Breast epithelium (tissue), 4 donors: Measurements from ENCODE around the gene TAS1R3. TPM values are rescaled to one million over a fixed set of nuclear protein-coding genes. Genes with fewer than 3 reads are reported as not detected.

Experiments
- DNase-seq, 2 donors: peaks; one replicate each; pipeline ENCODE4 v3.0.0-alpha.2; 2019; ENCODE audit warnings: low spot score in 2 of 2
- H3K27ac ChIP-seq, 2 donors: fragments of 200-600 bp; sonication (generic) in 1 of 2; one replicate each; pipeline ENCODE4 v1.5.1; 2016 to 2019; ENCODE audit warnings: mild to moderate bottlenecking in 1 of 2
- H3K27me3 ChIP-seq, 2 donors: fragments of 200-600 bp; sonication (generic) in 1 of 2; one replicate each; pipeline versions ENCODE4 v1.5.1 to v1.6.0; 2017 to 2019; ENCODE audit warnings: control low read depth in 1 of 2, mild to moderate bottlenecking in 1 of 2
- H3K36me3 ChIP-seq: fragments of 200-600 bp; one replicate; pipeline ENCODE4 v1.5.1; 2019
- H3K4me1 ChIP-seq, 2 donors: fragments of 200-600 bp; sonication (generic); one replicate each; pipeline ENCODE4 v1.5.1; 2016 to 2019; ENCODE audit warnings: control low read depth in 1 of 2
- H3K4me3 ChIP-seq, 3 donors: fragments of 200-600 bp; sonication (generic); 1 replicate in 2 of 3; 2 replicates in 1 of 3; pipeline ENCODE4 v1.5.1; 2016 to 2019; ENCODE audit warnings: mild to moderate bottlenecking in 3 of 3, moderate library complexity in 2 of 3
- H3K9me3 ChIP-seq, 2 donors: fragments of 200-600 bp; sonication (generic) in 1 of 2; one replicate each; pipeline ENCODE4 v1.5.1; 2016 to 2019; ENCODE audit warnings: control low read depth in 1 of 2
- POLR2A ChIP-seq: fragments of 450-650 bp; IDR thresholded peaks from one replicate; pipeline ENCODE4 v1.6.1; 2016; ENCODE audit warnings: antibody characterized with exemption, mild to moderate bottlenecking, moderate library complexity
- POLR2AphosphoS5 ChIP-seq, 3 donors: sonication (generic); formaldehyde crosslinking; IDR thresholded peaks; one replicate each; pipeline ENCODE4 v1.6.1; 2017; ENCODE audit warnings: antibody characterized with exemption in 3 of 3
- intact Hi-C: fragments of 100-400 bp; cut with DNase I; formaldehyde crosslinking; loops from one replicate; pipeline ENCODE4 v1.15.1; 2023; ENCODE audit warnings: low total_unique reads
- total RNA-seq, 3 donors: library from RNA; depleted of rRNA; stranded (reverse); fragments of >200 nt; gene quantifications; one replicate each; pipeline ENCODE4 v1.1.0, GENCODE V29; 2016
- TF ChIP-seq, protein P1 (sequence below), 3 donors: fragments of 450-650 bp; IDR thresholded peaks; one replicate each; pipeline ENCODE4 v1.5.1; 2016 to 2017; ENCODE audit warnings: antibody characterized with exemption in 3 of 3, mild to moderate bottlenecking in 3 of 3, moderate library complexity in 3 of 3

The TAS1R3 gene
- total RNA-seq, 3 donors from 2014 or later: 0.16 to 0.33 TPM; not detected in 1

GRCh38 chr1:1284221-1285101, 46.6 kb upstream of the TAS1R3 start:
- H3K27me3 ChIP-seq: peaks cover 0 to 35% of the 10 kb centered on the region in 2 donors
- intact Hi-C loops: no loop called here
- H3K9me3 ChIP-seq: no peaks in the 10 kb centered on the region
- no peak for TF ChIP-seq POLR2A
- TF ChIP-seq, protein P1, sequence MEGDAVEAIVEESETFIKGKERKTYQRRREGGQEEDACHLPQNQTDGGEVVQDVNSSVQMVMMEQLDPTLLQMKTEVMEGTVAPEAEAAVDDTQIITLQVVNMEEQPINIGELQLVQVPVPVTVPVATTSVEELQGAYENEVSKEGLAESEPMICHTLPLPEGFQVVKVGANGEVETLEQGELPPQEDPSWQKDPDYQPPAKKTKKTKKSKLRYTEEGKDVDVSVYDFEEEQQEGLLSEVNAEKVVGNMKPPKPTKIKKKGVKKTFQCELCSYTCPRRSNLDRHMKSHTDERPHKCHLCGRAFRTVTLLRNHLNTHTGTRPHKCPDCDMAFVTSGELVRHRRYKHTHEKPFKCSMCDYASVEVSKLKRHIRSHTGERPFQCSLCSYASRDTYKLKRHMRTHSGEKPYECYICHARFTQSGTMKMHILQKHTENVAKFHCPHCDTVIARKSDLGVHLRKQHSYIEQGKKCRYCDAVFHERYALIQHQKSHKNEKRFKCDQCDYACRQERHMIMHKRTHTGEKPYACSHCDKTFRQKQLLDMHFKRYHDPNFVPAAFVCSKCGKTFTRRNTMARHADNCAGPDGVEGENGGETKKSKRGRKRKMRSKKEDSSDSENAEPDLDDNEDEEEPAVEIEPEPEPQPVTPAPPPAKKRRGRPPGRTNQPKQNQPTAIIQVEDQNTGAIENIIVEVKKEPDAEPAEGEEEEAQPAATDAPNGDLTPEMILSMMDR (IDR thresholded peaks at IDR 0.05): no peak
- H3K4me1 ChIP-seq: no peaks in the 10 kb centered on the region
- no peak overlapping the region for H3K4me3 ChIP-seq
- H3K27ac ChIP-seq: no peak overlapping the region
- no peak for DNase-seq
- no peaks in the 10 kb centered on the region for H3K36me3 ChIP-seq

- intact Hi-C loops: no loop called here
- DNase-seq: no peak
- H3K4me3 ChIP-seq: no peak overlapping the region
These were observed 45.9 kb upstream of the TAS1R3 start for GRCh38 chr1:1285102-1285571.

DNA sequence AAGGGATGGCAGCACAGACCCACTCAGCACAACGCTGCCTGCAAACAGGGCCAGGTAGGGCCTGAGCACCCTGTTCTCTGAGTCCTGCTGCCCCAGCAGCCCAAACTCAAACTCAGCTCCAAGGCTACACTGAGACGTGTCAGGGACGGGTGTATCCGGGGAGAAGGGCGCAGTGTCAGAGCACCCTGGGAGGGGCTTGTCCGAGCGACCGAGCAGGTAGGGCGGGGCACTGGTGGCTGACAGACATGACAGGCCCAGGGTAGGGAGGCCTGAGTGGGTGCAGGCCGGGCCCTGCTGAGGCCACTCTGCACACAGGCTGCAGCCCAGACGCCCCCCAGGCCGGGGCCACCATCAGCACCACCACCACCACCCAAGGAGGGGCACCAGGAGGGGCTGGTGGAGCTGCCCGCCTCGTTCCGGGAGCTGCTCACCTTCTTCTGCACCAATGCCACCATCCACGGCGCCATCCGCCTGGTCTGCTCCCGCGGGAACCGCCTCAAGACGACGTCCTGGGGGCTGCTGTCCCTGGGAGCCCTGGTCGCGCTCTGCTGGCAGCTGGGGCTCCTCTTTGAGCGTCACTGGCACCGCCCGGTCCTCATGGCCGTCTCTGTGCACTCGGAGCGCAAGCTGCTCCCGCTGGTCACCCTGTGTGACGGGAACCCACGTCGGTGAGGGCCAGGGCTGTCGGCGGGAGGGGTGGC, 45.3 kb upstream of the TAS1R3 start:
- no peak for DNase-seq
- Histone ChIP-seq H3K27ac (no peak overlapping the region), H3K9me3 (no peaks in the 10 kb centered on the region), H3K4me3 (no peak overlapping the region), H3K27me3 (peaks cover 0 to 35% of the 10 kb centered on the region in 2 donors), H3K36me3 (no peaks in the 10 kb centered on the region), H3K4me1 (peaks cover 0 to 2% of the 10 kb centered on the region in 2 donors)
- intact Hi-C loops: no loop called here
- TF ChIP-seq POLR2A (no peak), POLR2AphosphoS5 (IDR thresholded peaks at IDR 0.05) (no peak)
- TF ChIP-seq, protein P1 (IDR thresholded peaks at IDR 0.05): no peak

More at GRCh38 chr1:1285102-1285571, 45.9 kb upstream of the TAS1R3 start:
- no peaks in the 10 kb centered on the region for H3K4me1 ChIP-seq
- no peaks in the 10 kb centered on the region for H3K36me3 ChIP-seq
- no peaks in the 10 kb centered on the region for H3K9me3 ChIP-seq
- no peak for TF ChIP-seq POLR2A
- TF ChIP-seq POLR2AphosphoS5 (IDR thresholded peaks at IDR 0.05): no peak
- TF ChIP-seq, protein P1 (IDR thresholded peaks at IDR 0.05): no peak
- H3K27me3 ChIP-seq: peaks cover 0 to 35% of the 10 kb centered on the region in 2 donors
- H3K27ac ChIP-seq: no peak overlapping the region

DNA sequence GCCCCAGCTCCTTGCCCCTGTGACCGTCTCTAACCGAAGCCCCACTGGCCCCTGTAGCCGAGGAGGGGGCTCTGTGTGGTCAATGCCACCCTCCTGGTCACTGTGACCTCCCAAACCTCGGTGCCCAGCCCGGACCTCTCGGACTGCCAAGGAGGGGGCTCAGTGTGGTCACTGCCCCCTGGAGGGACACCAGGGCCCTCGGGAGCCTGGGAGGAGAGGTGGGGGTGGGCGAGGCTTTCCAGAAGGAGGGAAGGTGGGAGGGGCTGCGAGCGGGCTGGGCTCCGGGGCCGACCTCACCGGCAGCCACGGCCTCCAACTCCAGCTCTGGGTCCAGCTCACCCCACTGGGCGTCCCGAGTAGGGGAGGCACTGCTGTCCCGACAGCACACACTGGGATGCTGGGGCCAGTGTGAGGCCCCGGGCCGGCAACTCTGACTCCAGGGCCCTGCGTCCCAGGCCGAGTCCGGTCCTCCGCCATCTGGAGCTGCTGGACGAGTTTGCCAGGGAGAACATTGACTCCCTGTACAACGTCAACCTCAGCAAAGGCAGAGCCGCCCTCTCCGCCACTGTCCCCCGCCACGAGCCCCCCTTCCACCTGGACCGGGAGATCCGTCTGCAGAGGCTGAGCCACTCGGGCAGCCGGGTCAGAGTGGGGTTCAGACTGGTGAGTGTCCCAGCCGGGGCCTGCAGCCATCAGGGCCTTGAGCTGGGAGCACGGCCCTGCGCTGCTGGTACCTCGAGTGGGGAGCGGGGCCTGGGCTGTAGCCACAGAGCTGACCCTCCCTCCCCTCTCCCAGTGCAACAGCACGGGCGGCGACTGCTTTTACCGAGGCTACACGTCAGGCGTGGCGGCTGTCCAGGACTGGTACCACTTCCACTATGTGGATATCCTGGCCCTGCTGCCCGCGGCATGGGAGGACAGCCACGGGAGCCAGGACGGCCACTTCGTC, 44.5 kb upstream of the TAS1R3 start:
- H3K27ac ChIP-seq: no peak overlapping the region

More for the DNA sequence above, 44.5 kb upstream of the TAS1R3 start:
- Histone ChIP-seq H3K4me3 (no peak overlapping the region), H3K9me3 (no peaks in the 10 kb centered on the region), H3K36me3 (no peaks in the 10 kb centered on the region), H3K4me1 (peaks cover 0 to 10% of the 10 kb centered on the region in 2 donors), H3K27me3 (peaks cover 0 to 35% of the 10 kb centered on the region in 2 donors)
- no peak for TF ChIP-seq POLR2AphosphoS5 (IDR thresholded peaks at IDR 0.05)
- TF ChIP-seq, protein P1 (IDR thresholded peaks at IDR 0.05): no peak
- intact Hi-C loops: no loop called here
- DNase-seq: no peak
